HL-60 (cell line): ENCODE results near the gene SERPINB5.

Source experiments
- DNase-seq, 2 experiments: peaks; one replicate each; pipeline ENCODE4 v3.0.0-alpha.2; 2010 to 2020; ENCODE audit warnings: low read depth in 1 of 2, low spot score in 1 of 2
- H3K27ac ChIP-seq: fragments of 250-450 bp; sonication (Bioruptor Pico); replicated peaks from 2 replicates; pipeline ENCODE4 v1.5.1; 2020; ENCODE audit warnings: mild to moderate bottlenecking, moderate library complexity
- H3K27me3 ChIP-seq: fragments of 250-450 bp; sonication (Bioruptor Pico); 2 replicates; pipeline ENCODE4 v1.5.1; 2021; ENCODE audit warnings: mild to moderate bottlenecking, moderate library complexity; ENCODE audit not compliant: insufficient read depth, poor library complexity, severe bottlenecking
- H3K4me3 ChIP-seq: replicated peaks from 2 replicates; pipeline ENCODE4 v1.5.1; 2011; ENCODE audit warnings: mild to moderate bottlenecking, control low read depth, low read length; ENCODE audit not compliant: insufficient read depth
- GABPA ChIP-seq: IDR thresholded peaks from 2 replicates; pipeline ENCODE4 v1.6.1; 2012; ENCODE audit warnings: low read depth
- POLR2AphosphoS5 ChIP-seq: IDR thresholded peaks from 2 replicates; pipeline ENCODE4 v1.6.1; 2012; ENCODE audit warnings: low read depth
- REST ChIP-seq: IDR thresholded peaks from 2 replicates; pipeline ENCODE4 v1.6.1; 2012; ENCODE audit warnings: low read depth; ENCODE audit not compliant: insufficient replicate concordance
- SPI1 ChIP-seq: IDR thresholded peaks from 2 replicates; pipeline ENCODE4 v1.6.1; 2012; ENCODE audit warnings: low read depth, mild to moderate bottlenecking, borderline replicate concordance
- TF ChIP-seq, protein P1 (sequence below): IDR thresholded peaks from one replicate; pipeline ENCODE4 v1.5.1; 2011; ENCODE audit warnings: low read length, control low read depth, inconsistent platforms; ENCODE audit not compliant: insufficient read depth

The SERPINB5 gene

DNA sequence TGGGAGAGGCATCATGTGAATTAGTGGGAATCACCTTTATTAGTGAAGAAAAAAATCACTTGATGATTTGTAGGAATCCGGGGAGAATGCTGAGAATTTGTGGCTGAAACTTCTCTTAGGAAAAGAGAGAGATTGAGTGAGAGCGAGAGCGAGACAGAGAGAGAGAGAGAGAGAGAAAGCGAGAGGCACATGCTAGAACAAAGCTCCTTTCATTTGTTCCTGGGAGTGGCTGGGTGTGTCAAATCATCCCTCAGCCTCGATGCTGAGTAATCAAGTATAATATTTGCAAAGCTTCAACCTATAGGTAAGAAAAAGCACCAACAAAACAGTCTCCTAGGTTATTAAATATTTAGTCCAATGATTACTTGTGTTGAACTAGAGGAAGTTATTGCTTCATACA lies 4.4 kb upstream of the SERPINB5 start:
- no peak for DNase-seq
- H3K27ac ChIP-seq, result no peak overlapping the region
- TF ChIP-seq GABPA (no peak), POLR2AphosphoS5 (no peak)
- TF ChIP-seq, protein P1, sequence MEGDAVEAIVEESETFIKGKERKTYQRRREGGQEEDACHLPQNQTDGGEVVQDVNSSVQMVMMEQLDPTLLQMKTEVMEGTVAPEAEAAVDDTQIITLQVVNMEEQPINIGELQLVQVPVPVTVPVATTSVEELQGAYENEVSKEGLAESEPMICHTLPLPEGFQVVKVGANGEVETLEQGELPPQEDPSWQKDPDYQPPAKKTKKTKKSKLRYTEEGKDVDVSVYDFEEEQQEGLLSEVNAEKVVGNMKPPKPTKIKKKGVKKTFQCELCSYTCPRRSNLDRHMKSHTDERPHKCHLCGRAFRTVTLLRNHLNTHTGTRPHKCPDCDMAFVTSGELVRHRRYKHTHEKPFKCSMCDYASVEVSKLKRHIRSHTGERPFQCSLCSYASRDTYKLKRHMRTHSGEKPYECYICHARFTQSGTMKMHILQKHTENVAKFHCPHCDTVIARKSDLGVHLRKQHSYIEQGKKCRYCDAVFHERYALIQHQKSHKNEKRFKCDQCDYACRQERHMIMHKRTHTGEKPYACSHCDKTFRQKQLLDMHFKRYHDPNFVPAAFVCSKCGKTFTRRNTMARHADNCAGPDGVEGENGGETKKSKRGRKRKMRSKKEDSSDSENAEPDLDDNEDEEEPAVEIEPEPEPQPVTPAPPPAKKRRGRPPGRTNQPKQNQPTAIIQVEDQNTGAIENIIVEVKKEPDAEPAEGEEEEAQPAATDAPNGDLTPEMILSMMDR, result no peak

DNA sequence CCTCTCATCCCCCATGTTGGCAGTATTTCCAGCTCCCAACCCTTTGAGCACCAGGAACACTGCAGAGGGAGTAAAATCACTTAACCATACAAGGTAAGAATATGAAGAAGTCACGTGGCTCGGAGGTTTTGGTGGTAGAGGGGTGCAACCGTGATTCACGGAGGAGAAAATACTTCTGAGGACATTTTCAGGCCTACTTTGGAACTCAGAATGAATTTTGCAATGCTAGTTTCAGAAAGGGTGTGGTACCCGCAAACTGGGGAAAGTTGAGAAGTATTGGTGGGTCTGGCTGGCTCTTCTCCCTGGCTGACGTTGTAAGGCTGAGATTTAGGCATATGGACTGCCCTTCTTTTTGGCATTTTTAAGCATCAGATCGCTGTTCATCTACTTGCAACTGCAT lies 442 bp downstream of the SERPINB5 start:
- no peak for DNase-seq
- Histone ChIP-seq H3K4me3 (no peak overlapping the region), H3K27ac (no peak overlapping the region), H3K27me3 (no peaks in the 10 kb centered on the region)
- TF ChIP-seq SPI1 (no peak), POLR2AphosphoS5 (no peak), GABPA (no peak), REST (no peak)
- TF ChIP-seq, protein P1, result no peak

More for the DNA sequence above, 4.4 kb upstream of the SERPINB5 start:
- no peaks in the 10 kb centered on the region for H3K27me3 ChIP-seq
- no peak overlapping the region for H3K4me3 ChIP-seq

DNA sequence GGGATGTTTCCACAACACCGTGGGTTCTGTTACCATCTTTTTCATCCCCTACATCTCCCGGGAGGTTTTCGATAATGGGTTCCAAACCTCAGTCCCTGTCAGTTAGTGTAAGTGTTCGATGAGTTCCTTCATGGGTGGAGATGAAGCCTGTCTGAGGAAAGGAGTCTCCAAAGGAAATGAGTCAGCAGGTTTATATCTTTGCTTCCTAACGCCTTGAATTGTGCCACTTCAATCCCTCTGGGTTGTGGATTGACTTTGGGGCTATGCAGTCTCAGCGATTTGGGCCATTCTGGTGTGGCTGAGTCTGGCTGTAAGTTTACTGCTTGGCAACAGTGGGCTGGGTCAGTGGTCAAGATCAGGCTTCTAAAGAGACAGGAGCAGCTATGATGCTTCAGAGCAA lies 1.2 kb downstream of the SERPINB5 start:
- H3K27me3 ChIP-seq, result no peaks in the 10 kb centered on the region
- DNase-seq, result no peak
- H3K27ac ChIP-seq, result no peak overlapping the region
- no peak for TF ChIP-seq REST
- no peak for TF ChIP-seq GABPA
- TF ChIP-seq POLR2AphosphoS5, result no peak
- no peak for TF ChIP-seq SPI1
- TF ChIP-seq, protein P1, result no peak
- H3K4me3 ChIP-seq, result no peak overlapping the region

DNA sequence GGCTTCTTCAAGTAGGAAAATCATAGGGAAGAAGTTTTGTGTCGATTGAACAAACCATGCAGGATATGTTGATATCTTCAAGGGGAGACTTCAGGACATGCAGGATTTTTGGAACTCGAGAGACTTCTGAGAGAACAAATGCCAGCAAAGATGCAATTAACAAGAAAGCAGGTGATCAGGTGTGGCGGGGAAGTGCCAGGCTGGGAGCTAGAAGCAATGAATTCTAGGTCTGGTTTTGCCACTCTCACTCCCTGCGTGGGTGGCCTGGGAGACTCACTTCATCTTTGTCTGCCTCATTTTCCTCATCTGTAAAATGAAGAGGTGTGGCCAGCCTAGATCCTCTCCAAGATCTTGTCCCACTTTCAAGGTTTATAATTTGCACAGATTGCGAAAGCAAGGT lies 3.1 kb downstream of the SERPINB5 start:
- DNase-seq, result no peak
- TF ChIP-seq, protein P1, result no peak
- Histone ChIP-seq H3K27me3 (no peaks in the 10 kb centered on the region), H3K4me3 (no peak overlapping the region), H3K27ac (no peak overlapping the region)
